Progenitor cell of endocrine pancreas (in vitro differentiated cells): ENCODE results near the gene MRPL10. TPM values are rescaled to one million over a fixed set of nuclear protein-coding genes. Genes with fewer than 3 reads are reported as not detected.

ENCODE experiments used
- DNase-seq: peaks from one replicate; pipeline ENCODE4 v3.0.0; 2021; ENCODE audit warnings: low spot score; ENCODE audit not compliant: unreplicated experiment
- H3K27ac Mint-ChIP-seq: 2 replicates; pipeline ENCODE4 v1.8.0; 2021; ENCODE audit warnings: mild to moderate bottlenecking, moderate library complexity, mixed read lengths
- H3K27me3 Mint-ChIP-seq: 2 replicates; pipeline ENCODE4 v1.8.0; 2021; ENCODE audit warnings: mixed read lengths
- H3K36me3 Mint-ChIP-seq: 2 replicates; pipeline ENCODE4 v1.8.0; 2022; ENCODE audit warnings: mixed read lengths; ENCODE audit not compliant: insufficient read depth
- H3K4me1 Mint-ChIP-seq: 2 replicates; pipeline ENCODE4 v1.8.0; 2021; ENCODE audit warnings: low read depth, mixed read lengths
- H3K4me3 Mint-ChIP-seq: 2 replicates; pipeline ENCODE4 v1.8.0; 2021; ENCODE audit warnings: low read depth, mild to moderate bottlenecking, moderate library complexity, mixed read lengths
- H3K9me3 Mint-ChIP-seq: 2 replicates; pipeline ENCODE4 v1.8.0; 2021; ENCODE audit warnings: low read depth, mixed read lengths
- CTCF ChIP-seq: fragments of 200-600 bp; sonication (generic); IDR thresholded peaks from one replicate; pipeline ENCODE4 v1.5.0; 2021; ENCODE audit warnings: antibody characterized with exemption, mild to moderate bottlenecking; ENCODE audit not compliant: unreplicated experiment
- total RNA-seq: library from RNA; stranded (reverse); gene quantifications from 2 replicates; pipeline ENCODE4 v1.2.1, GENCODE V29; 2021

Gene MRPL10
- total RNA-seq, 1 donor from 2014 or later = 41.1 TPM

GRCh38 chr17:47813512-47814031 lies 17.8 kb downstream of the MRPL10 start:
- H3K4me1 Mint-ChIP-seq = peaks cover 30% of the 10 kb centered on the region
- TF ChIP-seq CTCF = no peak

GRCh38 chr17:47813077-47813476 lies 18.3 kb downstream of the MRPL10 start:
- Mint-ChIP-seq H3K36me3 (peaks cover 9% of the 10 kb centered on the region), H3K4me3 (no peak overlapping the region), H3K27ac (no peak overlapping the region), H3K4me1 (peaks cover 30% of the 10 kb centered on the region), H3K9me3 (no peaks in the 10 kb centered on the region), H3K27me3 (no peaks in the 10 kb centered on the region)
- DNase-seq = no peak
- no peak for TF ChIP-seq CTCF

More at GRCh38 chr17:47813512-47814031, 17.8 kb downstream of the MRPL10 start:
- Mint-ChIP-seq H3K36me3 (peaks cover 8% of the 10 kb centered on the region), H3K4me3 (no peak overlapping the region), H3K27ac (no peak overlapping the region), H3K9me3 (no peaks in the 10 kb centered on the region), H3K27me3 (no peaks in the 10 kb centered on the region)
- DNase-seq = no peak

DNA sequence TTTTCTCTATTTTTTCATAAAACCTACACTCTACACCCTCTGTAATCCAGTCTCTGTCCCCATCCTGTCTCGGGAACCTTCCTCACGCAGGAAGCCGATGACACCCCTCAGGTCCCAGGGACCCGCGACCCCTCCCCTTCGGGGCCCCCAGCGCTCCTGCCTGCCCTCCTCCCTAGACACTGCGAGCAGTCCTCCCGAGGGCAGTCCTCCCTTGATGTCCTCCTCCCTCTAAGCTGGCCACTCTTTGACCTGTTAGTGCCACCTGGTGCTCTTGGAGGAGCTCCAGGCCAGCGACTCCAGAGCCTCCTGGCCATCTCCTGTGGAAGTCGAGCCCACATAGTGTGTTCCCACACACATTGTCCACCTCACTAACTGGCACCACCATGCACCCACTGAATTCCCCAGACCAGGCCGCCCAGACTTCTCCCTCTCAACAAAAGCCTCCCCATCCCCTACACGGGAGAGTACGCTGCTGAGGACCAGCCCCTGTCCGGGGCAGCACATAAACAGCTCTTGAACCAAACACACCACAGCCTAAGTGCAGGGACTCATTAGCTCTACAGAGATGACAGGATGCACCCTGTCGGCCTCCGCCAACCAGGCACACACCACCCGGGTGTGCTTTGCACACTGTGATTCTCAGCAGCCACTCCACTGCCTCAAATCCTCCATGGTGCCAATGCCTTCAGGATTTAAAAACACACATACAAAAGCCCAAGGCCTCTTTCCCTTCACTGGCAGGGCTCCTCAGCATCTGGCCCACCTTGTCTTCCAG lies 19.0 kb downstream of the MRPL10 start:
- TF ChIP-seq CTCF = no peak
- no peak overlapping the region for H3K4me3 Mint-ChIP-seq

DNA sequence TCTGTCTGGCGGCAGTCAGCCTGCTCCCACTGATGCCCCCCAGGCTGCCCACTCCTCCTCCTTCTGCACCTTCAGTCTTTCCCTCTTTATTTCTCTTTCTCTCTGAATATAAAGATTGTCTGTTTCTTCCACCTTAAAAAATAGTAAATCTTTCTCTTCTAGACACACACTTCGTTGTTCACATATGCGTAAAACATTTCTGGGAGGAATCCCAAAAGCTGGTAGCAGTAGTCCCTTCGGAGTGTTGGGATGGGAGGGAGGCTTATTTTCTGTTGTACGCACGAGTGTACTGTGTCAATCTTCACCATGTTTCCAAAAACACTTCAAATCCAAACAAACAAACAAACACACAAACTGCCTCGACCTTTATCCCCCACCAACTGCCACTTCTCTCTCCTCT lies 19.6 kb downstream of the MRPL10 start:
- Mint-ChIP-seq H3K4me3 (no peak overlapping the region), H3K9me3 (no peaks in the 10 kb centered on the region), H3K4me1 (peaks cover 30% of the 10 kb centered on the region), H3K27ac (peak overlapping the region; percentile 91), H3K36me3 (peaks cover 12% of the 10 kb centered on the region), H3K27me3 (no peaks in the 10 kb centered on the region)
- DNase-seq = no peak
- TF ChIP-seq CTCF = no peak

More for the DNA sequence above, 19.0 kb downstream of the MRPL10 start:
- DNase-seq = no peak
- Mint-ChIP-seq H3K27ac (peak overlapping the region; percentile 83), H3K4me1 (peaks cover 30% of the 10 kb centered on the region), H3K36me3 (peaks cover 11% of the 10 kb centered on the region), H3K9me3 (no peaks in the 10 kb centered on the region), H3K27me3 (no peaks in the 10 kb centered on the region)

DNA sequence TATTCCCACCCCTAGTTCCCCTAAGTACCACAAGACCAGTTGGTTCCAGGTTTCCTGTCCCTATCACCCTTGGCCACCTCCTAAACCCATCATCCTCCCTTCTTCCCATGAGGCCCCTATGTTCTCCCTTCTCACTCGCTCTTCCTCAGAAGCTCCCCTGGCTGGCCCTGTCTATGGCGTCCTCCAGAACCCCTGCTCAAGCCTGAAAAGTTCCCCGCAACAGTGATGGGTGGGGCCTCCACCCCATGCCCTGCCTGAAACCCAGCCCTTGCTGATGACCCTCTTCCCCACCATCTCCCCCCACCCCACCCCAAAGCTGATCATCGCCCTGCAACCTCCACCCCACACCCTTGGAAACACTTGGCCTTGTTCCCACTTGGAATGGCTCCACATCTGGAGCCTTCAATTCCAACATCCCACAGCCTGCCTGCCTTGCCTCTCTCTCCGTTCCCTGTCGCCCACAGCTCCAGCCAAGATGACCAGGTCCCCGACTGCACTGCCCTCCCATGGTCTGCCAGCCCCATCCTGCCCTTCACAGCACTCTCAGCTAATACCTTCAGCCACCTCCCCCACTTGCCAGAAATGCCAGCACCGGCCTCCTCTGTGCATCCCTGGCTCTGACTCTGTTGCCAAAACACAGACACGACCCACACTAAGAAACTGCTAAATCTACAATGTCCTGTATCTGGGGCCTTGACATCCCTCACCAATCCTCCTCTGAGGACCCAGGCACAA lies 20.3 kb downstream of the MRPL10 start:
- no peak for DNase-seq
- Mint-ChIP-seq H3K27me3 (no peaks in the 10 kb centered on the region), H3K4me3 (peak overlapping the region; percentile 22), H3K36me3 (peaks cover 12% of the 10 kb centered on the region), H3K27ac (peak overlapping the region; percentile 94), H3K4me1 (peaks cover 30% of the 10 kb centered on the region), H3K9me3 (no peaks in the 10 kb centered on the region)
- no peak for TF ChIP-seq CTCF
